Heart left ventricle (tissue), 13 donors: ENCODE data around the gene C8G.

ENCODE experiments used
- POLR2A ChIP-seq, 2 donors: fragments of 450-650 bp; IDR thresholded peaks; one replicate each; pipeline ENCODE4 v1.6.1; 2017; ENCODE audit warnings: antibody characterized with exemption in 2 of 2, mild to moderate bottlenecking in 2 of 2, moderate library complexity in 2 of 2
- TF ChIP-seq, protein P1 (sequence below), 12 donors: fragments of 200-600 bp; sonication (generic) in 4 of 12; IDR thresholded peaks; one replicate each; pipeline versions ENCODE4 v1.5.0 to v1.8.0; 2018 to 2022; ENCODE audit warnings: antibody characterized with exemption in 12 of 12, mild to moderate bottlenecking in 5 of 12
- donor health status: ischemic (EF 13 %, LVEDD 7.1; RV severe dilation, severe dysfunction).
- donor health status: DM: no; HTN: yes; CAD: no.
- donor health status: DM: no; HTN: no; CAD: no.
- donor health status: ischemic (EF 25% LVEDD 6.9; RV normal size, moderate dysfunction).
- donor health status: ischemic (EF 25% LVEDD 5.7; RV mildly dilated, moderate dysfunction).
- donor health status: ischemic (EF 35%, LVEDD 5.7; RV mildly dilated, moderate dysfunction).
- donor health status: nonischemic (EF 11% LVEDD 7.7; RV severe dilation, severe dysfunction).
- donor health status: DM: yes; HTN: yes; CAD: no.
- donor health status: PGD.
- donor health status: ischemic (EF 29% LVEDD 5.4; RV normal size, mild dysfunction).
- donor health status: nonischemic (EF 23%, LVEDD 6.1; RV moderate dilation, normal function).

DNA sequence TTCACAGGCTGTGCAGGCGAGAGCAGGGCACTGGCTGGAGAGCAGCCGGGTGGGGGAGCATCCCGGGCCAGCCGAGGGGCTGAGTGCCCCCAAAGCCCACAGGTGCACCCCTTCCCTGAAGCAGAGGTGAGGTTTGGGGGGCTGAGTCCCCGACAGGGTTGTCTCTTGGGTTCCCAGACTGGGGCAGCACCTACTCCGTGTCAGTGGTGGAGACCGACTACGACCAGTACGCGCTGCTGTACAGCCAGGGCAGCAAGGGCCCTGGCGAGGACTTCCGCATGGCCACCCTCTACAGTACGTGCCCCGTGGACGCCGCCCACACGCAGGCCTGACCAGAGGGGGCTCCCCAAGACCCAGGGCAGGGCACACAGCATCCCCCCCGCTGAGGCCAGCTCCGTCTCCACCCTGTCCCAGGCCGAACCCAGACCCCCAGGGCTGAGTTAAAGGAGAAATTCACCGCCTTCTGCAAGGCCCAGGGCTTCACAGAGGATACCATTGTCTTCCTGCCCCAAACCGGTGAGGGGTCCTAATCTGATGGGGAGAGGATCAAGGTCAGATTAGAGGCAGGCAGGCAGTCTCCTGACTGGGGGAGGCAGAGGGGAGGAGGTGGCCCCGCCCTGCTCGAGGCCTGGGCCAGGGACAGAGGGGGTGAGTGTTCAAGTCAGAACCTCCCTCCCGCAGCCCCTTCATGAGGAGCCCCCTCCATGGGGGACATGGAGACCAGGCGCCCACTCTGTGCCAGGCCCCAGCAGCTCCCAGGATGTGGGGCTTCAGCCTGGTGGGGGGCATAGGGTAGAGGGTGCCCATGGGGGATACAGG, 34.9 kb downstream of the C8G start:
- no peak for TF ChIP-seq POLR2A (IDR thresholded peaks at IDR 0.05)
- TF ChIP-seq, protein P1, sequence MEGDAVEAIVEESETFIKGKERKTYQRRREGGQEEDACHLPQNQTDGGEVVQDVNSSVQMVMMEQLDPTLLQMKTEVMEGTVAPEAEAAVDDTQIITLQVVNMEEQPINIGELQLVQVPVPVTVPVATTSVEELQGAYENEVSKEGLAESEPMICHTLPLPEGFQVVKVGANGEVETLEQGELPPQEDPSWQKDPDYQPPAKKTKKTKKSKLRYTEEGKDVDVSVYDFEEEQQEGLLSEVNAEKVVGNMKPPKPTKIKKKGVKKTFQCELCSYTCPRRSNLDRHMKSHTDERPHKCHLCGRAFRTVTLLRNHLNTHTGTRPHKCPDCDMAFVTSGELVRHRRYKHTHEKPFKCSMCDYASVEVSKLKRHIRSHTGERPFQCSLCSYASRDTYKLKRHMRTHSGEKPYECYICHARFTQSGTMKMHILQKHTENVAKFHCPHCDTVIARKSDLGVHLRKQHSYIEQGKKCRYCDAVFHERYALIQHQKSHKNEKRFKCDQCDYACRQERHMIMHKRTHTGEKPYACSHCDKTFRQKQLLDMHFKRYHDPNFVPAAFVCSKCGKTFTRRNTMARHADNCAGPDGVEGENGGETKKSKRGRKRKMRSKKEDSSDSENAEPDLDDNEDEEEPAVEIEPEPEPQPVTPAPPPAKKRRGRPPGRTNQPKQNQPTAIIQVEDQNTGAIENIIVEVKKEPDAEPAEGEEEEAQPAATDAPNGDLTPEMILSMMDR (IDR thresholded peaks at IDR 0.05) = no peak
